HFFc6 (cell line): ENCODE measurements around the gene MOSPD3. TPM values are rescaled to one million over a fixed set of nuclear protein-coding genes. Genes with fewer than 3 reads are reported as not detected.

Experiments used
- DNase-seq: peaks from one replicate; pipeline ENCODE4 v3.0.0-alpha.2; 2018
- H3K27ac Mint-ChIP-seq: 2 replicates; pipeline ENCODE4 v1.8.0; 2020; ENCODE audit warnings: mild to moderate bottlenecking, mixed read lengths
- H3K27me3 Mint-ChIP-seq: 2 replicates; pipeline ENCODE4 v1.8.0; 2021; ENCODE audit warnings: mild to moderate bottlenecking, moderate library complexity, mixed read lengths; ENCODE audit not compliant: insufficient read depth
- H3K36me3 Mint-ChIP-seq: 2 replicates; pipeline ENCODE4 v1.8.0; 2021; ENCODE audit warnings: low read depth, mixed read lengths
- H3K4me1 Mint-ChIP-seq: 2 replicates; pipeline ENCODE4 v1.8.0; 2020; ENCODE audit warnings: low read depth, mixed read lengths
- H3K4me3 Mint-ChIP-seq: 2 replicates; pipeline ENCODE4 v1.8.0; 2020; ENCODE audit warnings: mild to moderate bottlenecking, moderate library complexity, mixed read lengths
- H3K9me3 Mint-ChIP-seq: 2 replicates; pipeline ENCODE4 v1.8.0; 2020; ENCODE audit warnings: mild to moderate bottlenecking, mixed read lengths
- CTCF ChIP-seq: fragments of 200-600 bp; sonication (generic); IDR thresholded peaks from 2 replicates; pipeline ENCODE4 v1.5.0; 2021; ENCODE audit warnings: antibody characterized with exemption, mild to moderate bottlenecking
- total RNA-seq, 6 experiments: library from RNA; stranded (reverse); fragmentation: NEBNext Ultra II Directional; extraction: Animal tissue kit (Norgen Biotek cat#: 25700); gene quantifications; 2 replicates in 1 of 6; 3 replicates in 5 of 6; pipeline ENCODE4 v1.2.3, GENCODE V29; 2021

The MOSPD3 gene
- total RNA-seq, 6 experiments from 2014 or later: 14.6 to 19.0 (median 17.4) TPM

DNA sequence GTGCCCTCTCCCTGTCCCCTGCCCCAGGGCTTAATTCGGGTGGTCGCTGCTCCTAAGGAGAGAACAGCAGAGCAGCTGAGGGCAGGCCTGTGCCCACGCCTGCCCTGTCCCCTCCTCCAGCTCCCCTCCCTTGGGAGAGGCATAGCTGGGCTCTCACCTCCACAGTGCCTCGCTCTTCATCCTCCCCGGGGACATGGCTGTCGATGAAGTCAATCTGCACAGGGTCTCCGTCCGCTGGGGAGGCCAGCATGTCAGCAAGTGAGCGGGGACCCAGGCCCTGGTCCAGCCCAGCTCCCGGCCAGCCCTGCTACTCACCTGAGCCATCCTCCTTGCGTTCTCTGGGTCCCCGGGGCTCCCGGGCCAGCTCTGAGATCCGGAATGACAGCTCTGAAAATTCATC, 34.8 kb upstream of the MOSPD3 start:
- no peak for DNase-seq
- H3K4me1 Mint-ChIP-seq: no peaks in the 10 kb centered on the region
- peaks cover 4% of the 10 kb centered on the region; the same call in 1 of the 2 replicates for H3K36me3 Mint-ChIP-seq
- H3K27ac Mint-ChIP-seq: no peak overlapping the region
- H3K27me3 Mint-ChIP-seq: peaks cover 6% of the 10 kb centered on the region; the same call in 1 of the 2 replicates
- H3K4me3 Mint-ChIP-seq: no peak overlapping the region
- no peak for TF ChIP-seq CTCF
- H3K9me3 Mint-ChIP-seq: no peaks in the 10 kb centered on the region

DNA sequence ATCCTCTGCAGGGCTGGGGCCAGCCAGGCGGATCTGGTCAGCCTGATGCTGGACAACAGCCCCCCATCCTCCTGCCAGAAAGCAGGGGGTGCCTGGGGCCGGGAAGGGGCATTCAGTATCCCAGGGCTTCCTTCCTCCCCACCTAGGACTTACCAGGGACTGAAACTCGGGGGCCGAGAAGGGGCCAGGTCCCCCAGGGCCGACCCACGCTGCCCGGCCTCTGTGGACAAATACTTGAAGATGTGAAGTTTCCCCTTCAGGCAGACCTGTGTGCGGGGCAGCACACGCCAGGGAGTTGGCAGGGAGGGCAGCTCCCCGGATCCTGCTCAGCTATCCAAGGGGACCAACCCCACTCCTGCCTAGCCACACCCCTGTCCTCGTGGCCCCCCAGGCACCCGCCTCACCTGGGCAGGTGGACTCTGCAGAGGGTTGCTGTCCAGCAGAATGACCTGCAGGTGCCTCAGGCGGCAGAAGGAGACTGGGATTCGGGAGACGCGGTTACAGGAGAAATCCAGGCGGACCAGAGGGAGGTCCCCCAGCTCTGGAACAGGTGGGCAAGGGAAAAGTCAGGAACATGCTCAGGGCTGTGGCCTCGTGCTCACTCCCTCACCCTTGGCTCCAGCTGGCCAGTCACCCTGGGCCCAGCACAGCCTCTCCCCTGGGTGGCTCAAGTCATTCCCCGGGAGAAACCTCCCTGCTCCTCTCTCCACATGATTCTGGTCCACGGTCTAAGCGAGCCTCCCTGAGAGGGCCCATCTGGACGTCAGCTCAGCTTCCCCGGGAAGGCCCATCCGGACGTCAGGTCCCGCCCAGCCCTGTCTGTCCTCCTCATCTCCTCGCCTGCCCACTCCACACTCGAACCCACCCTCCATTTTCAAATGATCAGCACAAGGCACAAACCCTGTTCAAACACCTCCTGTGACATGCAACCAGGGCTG, 33.8 kb upstream of the MOSPD3 start:
- Mint-ChIP-seq H3K9me3 (no peaks in the 10 kb centered on the region), H3K27me3 (peaks cover 6% of the 10 kb centered on the region; the same call in 1 of the 2 replicates), H3K27ac (no peak overlapping the region; the same call in 1 of the 2 replicates), H3K4me3 (no peak overlapping the region), H3K36me3 (peaks cover 4% of the 10 kb centered on the region; the same call in 1 of the 2 replicates), H3K4me1 (peaks cover 7% of the 10 kb centered on the region)
- TF ChIP-seq CTCF: no peak
- DNase-seq: no peak

GRCh38 chr7:100580466-100581283, 31.7 kb upstream of the MOSPD3 start:
- H3K27me3 Mint-ChIP-seq: peaks cover 2% of the 10 kb centered on the region; the same call in 1 of the 2 replicates
- TF ChIP-seq CTCF: no peak
- no peak overlapping the region for H3K27ac Mint-ChIP-seq
- H3K4me1 Mint-ChIP-seq: peaks cover 26% of the 10 kb centered on the region
- H3K4me3 Mint-ChIP-seq: no peak overlapping the region
- peaks cover 10% of the 10 kb centered on the region for H3K36me3 Mint-ChIP-seq
- no peaks in the 10 kb centered on the region for H3K9me3 Mint-ChIP-seq
- DNase-seq: no peak

GRCh38 chr7:100582041-100582579, 30.2 kb upstream of the MOSPD3 start:
- H3K9me3 Mint-ChIP-seq: no peaks in the 10 kb centered on the region
- no peak overlapping the region; the same call in 1 of the 2 replicates for H3K27ac Mint-ChIP-seq
- DNase-seq: no peak
- TF ChIP-seq CTCF: no peak
- peaks cover 26% of the 10 kb centered on the region for H3K4me1 Mint-ChIP-seq
- peaks cover 10% of the 10 kb centered on the region for H3K36me3 Mint-ChIP-seq
- no peak overlapping the region for H3K4me3 Mint-ChIP-seq
- peaks cover 3% of the 10 kb centered on the region for H3K27me3 Mint-ChIP-seq

- Mint-ChIP-seq H3K4me3 (no peak overlapping the region), H3K27me3 (peaks cover 3% of the 10 kb centered on the region), H3K27ac (no peak overlapping the region; the same call in 1 of the 2 replicates), H3K9me3 (no peaks in the 10 kb centered on the region), H3K4me1 (peaks cover 26% of the 10 kb centered on the region), H3K36me3 (peaks cover 10% of the 10 kb centered on the region)
- TF ChIP-seq CTCF: no peak
- DNase-seq: no peak
Measured at GRCh38 chr7:100582650-100583049, 29.7 kb upstream of the MOSPD3 start.
